Measurements from ENCODE around the gene GGNBP2.

Gene GGNBP2

GRCh38 chr17:36511216-36511615, 33.5 kb upstream of the GGNBP2 start:
- no peak for DNase-seq (ENCODE audit: extremely low spot score)
- no peak for TF ChIP-seq CTBP1 (IDR thresholded peaks at IDR 0.05; ENCODE audit: borderline replicate concordance)
- TF ChIP-seq NFRKB (IDR thresholded peaks at IDR 0.05), result no peak
- TF ChIP-seq SP1 (IDR thresholded peaks at IDR 0.05), result no peak
- no peak for TF ChIP-seq ELF4 (IDR thresholded peaks at IDR 0.05)
- TF ChIP-seq ARNT (IDR thresholded peaks at IDR 0.05), result no peak
- TF ChIP-seq LEF1 (IDR thresholded peaks at IDR 0.05; ENCODE audit: borderline replicate concordance), result no peak
- no peak for TF ChIP-seq TARDBP (IDR thresholded peaks at IDR 0.05)
- TF ChIP-seq L3MBTL2 (conservative IDR thresholded peaks at IDR 0.05), result no peak
- no peak for TF ChIP-seq HDGF (IDR thresholded peaks at IDR 0.05; ENCODE audit: borderline replicate concordance)
- TF ChIP-seq ZNF384 (IDR thresholded peaks at IDR 0.05), result no peak
- TF ChIP-seq FOXM1 (IDR thresholded peaks at IDR 0.05; ENCODE audit: borderline replicate concordance), result no peak
- ChIA-PET POLR2A (no interaction called here), CTCF (no interaction called here)

- DNase-seq (ENCODE audit: extremely low spot score), result no peak
- CTCF ChIA-PET, result no interaction called here
- POLR2A ChIA-PET, result interaction anchor here (1.4 kb wide), 1 partner anchor 12 kb away, joined by 4 read pairs; no protein-coding TSS in a partner anchor
- TF ChIP-seq FOXM1 (IDR thresholded peaks at IDR 0.05; ENCODE audit: borderline replicate concordance), result no peak
These were observed 32.1 kb upstream of the GGNBP2 start for GRCh38 chr17:36512641-36513040.

GRCh38 chr17:36514856-36515255, 29.9 kb upstream of the GGNBP2 start:
- POLR2A ChIA-PET, result no interaction called here
- CTCF ChIA-PET, result no interaction called here
- TF ChIP-seq L3MBTL2 (conservative IDR thresholded peaks at IDR 0.05), result no peak
- no peak for TF ChIP-seq FOXK2 (IDR thresholded peaks at IDR 0.05)
- no peak for TF ChIP-seq SUZ12 (IDR thresholded peaks at IDR 0.05)
- no peak for TF ChIP-seq NFRKB (IDR thresholded peaks at IDR 0.05)
- no peak for TF ChIP-seq FOXM1 (IDR thresholded peaks at IDR 0.05; ENCODE audit: borderline replicate concordance)
- TF ChIP-seq PKNOX1 (IDR thresholded peaks at IDR 0.05), result no peak
- TF ChIP-seq ARNT (IDR thresholded peaks at IDR 0.05), result no peak
- TF ChIP-seq HDGF (IDR thresholded peaks at IDR 0.05; ENCODE audit: borderline replicate concordance), result no peak
- TF ChIP-seq ZNF384 (IDR thresholded peaks at IDR 0.05), result no peak
- no peak for TF ChIP-seq TARDBP (IDR thresholded peaks at IDR 0.05)
- DNase-seq (ENCODE audit: extremely low spot score), result no peak

- ChIA-PET CTCF (no interaction called here), POLR2A (interaction anchor here (0.8 kb wide), 1 partner anchor 14 kb away, joined by 3 read pairs; no protein-coding TSS in a partner anchor)
- no peak for TF ChIP-seq ZNF384 (IDR thresholded peaks at IDR 0.05)
- TF ChIP-seq PKNOX1 (IDR thresholded peaks at IDR 0.05), result no peak
- no peak for TF ChIP-seq L3MBTL2 (conservative IDR thresholded peaks at IDR 0.05)
- no peak for TF ChIP-seq NFRKB (IDR thresholded peaks at IDR 0.05)
- no peak for TF ChIP-seq FOXK2 (IDR thresholded peaks at IDR 0.05)
- no peak for TF ChIP-seq BHLHE40 (IDR thresholded peaks at IDR 0.05; ENCODE audit: borderline replicate concordance)
- TF ChIP-seq TARDBP (IDR thresholded peaks at IDR 0.05), result no peak
These were observed 28.9 kb upstream of the GGNBP2 start for GRCh38 chr17:36515837-36516236.

GRCh38 chr17:36523113-36523512, 21.6 kb upstream of the GGNBP2 start:
- TF ChIP-seq ELF4 (IDR thresholded peaks at IDR 0.05) (no peak), LEF1 (IDR thresholded peaks at IDR 0.05; ENCODE audit: borderline replicate concordance) (no peak)
- ChIA-PET POLR2A (interaction anchor here (0.8 kb wide), 1 partner anchor 101 kb away, joined by 3 read pairs; no protein-coding TSS in a partner anchor), CTCF (no interaction called here)
- DNase-seq (ENCODE audit: extremely low spot score), result no peak

More at GRCh38 chr17:36515837-36516236, 28.9 kb upstream of the GGNBP2 start:
- DNase-seq (ENCODE audit: extremely low spot score), result no peak

GRCh38 chr17:36524428-36524876, 20.3 kb upstream of the GGNBP2 start:
- no peak for DNase-seq (ENCODE audit: extremely low spot score)
- ChIA-PET POLR2A (interaction anchor here (1.6 kb wide), 1 partner anchor 10 kb away, joined by 10 read pairs; the partner anchor contains the start of genes MYO19 and PIGW), CTCF (no interaction called here)
- TF ChIP-seq PKNOX1 (IDR thresholded peaks at IDR 0.05) (no peak), ZNF384 (IDR thresholded peaks at IDR 0.05) (no peak), FOXM1 (IDR thresholded peaks at IDR 0.05; ENCODE audit: borderline replicate concordance) (no peak), TARDBP (IDR thresholded peaks at IDR 0.05) (no peak), LEF1 (IDR thresholded peaks at IDR 0.05; ENCODE audit: borderline replicate concordance) (no peak), FOXK2 (IDR thresholded peaks at IDR 0.05) (no peak), ARNT (IDR thresholded peaks at IDR 0.05) (no peak)

GRCh38 chr17:36525113-36525512, 19.6 kb upstream of the GGNBP2 start:
- no peak for TF ChIP-seq NFRKB (IDR thresholded peaks at IDR 0.05)
- no peak for TF ChIP-seq ZNF384 (IDR thresholded peaks at IDR 0.05)
- no peak for TF ChIP-seq LEF1 (IDR thresholded peaks at IDR 0.05; ENCODE audit: borderline replicate concordance)
- no peak for TF ChIP-seq FOXA1 (IDR thresholded peaks at IDR 0.05)
- no peak for TF ChIP-seq CTBP1 (IDR thresholded peaks at IDR 0.05; ENCODE audit: borderline replicate concordance)
- TF ChIP-seq ARNT (IDR thresholded peaks at IDR 0.05), result no peak
- ChIA-PET CTCF (no interaction called here), POLR2A (interaction anchor here (1.6 kb wide), 1 partner anchor 10 kb away, joined by 10 read pairs; the partner anchor contains the start of genes MYO19 and PIGW)
- no peak for DNase-seq (ENCODE audit: extremely low spot score)

Measured in HEK293T (cell line).